Skeletal muscle cell (primary cell): Measurements from ENCODE around the gene ITGAE.

Source experiments
- DNase-seq: peaks from one replicate; pipeline ENCODE4 v3.0.0-alpha.2; 2010; ENCODE audit warnings: low read depth
- H3K4me3 ChIP-seq: 2 replicates; pipeline ENCODE4 v1.5.1; 2011; ENCODE audit warnings: low read depth, mild to moderate bottlenecking, control low read depth, low read length, moderate library complexity

The ITGAE gene

GRCh38 chr17:3826191-3826590 is 25.2 kb upstream of the ITGAE start:
- no peak for DNase-seq
- H3K4me3 ChIP-seq = no peak overlapping the region

- H3K4me3 ChIP-seq = no peak overlapping the region
- DNase-seq = no peak
Measured at GRCh38 chr17:3821101-3821500, 20.1 kb upstream of the ITGAE start.

GRCh38 chr17:3818786-3819185 is 17.8 kb upstream of the ITGAE start:
- no peak for DNase-seq

GRCh38 chr17:3817851-3818605 is 17.0 kb upstream of the ITGAE start:
- no peak for DNase-seq
- no peak overlapping the region for H3K4me3 ChIP-seq

More at GRCh38 chr17:3818786-3819185, 17.8 kb upstream of the ITGAE start:
- no peak overlapping the region for H3K4me3 ChIP-seq

- H3K4me3 ChIP-seq = no peak overlapping the region
- DNase-seq = no peak
Measured at GRCh38 chr17:3815925-3816324, 14.9 kb upstream of the ITGAE start.

- no peak overlapping the region for H3K4me3 ChIP-seq
- DNase-seq = no peak
Measured at GRCh38 chr17:3815122-3815521, 14.1 kb upstream of the ITGAE start.

GRCh38 chr17:3814361-3814760 is 13.4 kb upstream of the ITGAE start:
- H3K4me3 ChIP-seq = no peak overlapping the region
- DNase-seq = no peak

GRCh38 chr17:3813171-3813570 is 12.2 kb upstream of the ITGAE start:
- no peak for DNase-seq
- H3K4me3 ChIP-seq = no peak overlapping the region

- DNase-seq = no peak
- no peak overlapping the region for H3K4me3 ChIP-seq
Measured at GRCh38 chr17:3812771-3813170, 11.8 kb upstream of the ITGAE start.

- H3K4me3 ChIP-seq = no peak overlapping the region
- no peak for DNase-seq
Measured at GRCh38 chr17:3812284-3812683, 11.3 kb upstream of the ITGAE start.

- H3K4me3 ChIP-seq = no peak overlapping the region
- DNase-seq = no peak
Measured at GRCh38 chr17:3810019-3810418, 9.0 kb upstream of the ITGAE start.

GRCh38 chr17:3809135-3809534 is 8.1 kb upstream of the ITGAE start:
- H3K4me3 ChIP-seq = no peak overlapping the region
- DNase-seq = no peak

GRCh38 chr17:3808701-3809100 is 7.7 kb upstream of the ITGAE start:
- no peak for DNase-seq
- no peak overlapping the region for H3K4me3 ChIP-seq

- no peak for DNase-seq
- no peak overlapping the region for H3K4me3 ChIP-seq
Measured at GRCh38 chr17:3805581-3805980, 4.6 kb upstream of the ITGAE start.

GRCh38 chr17:3804503-3804931 is 3.5 kb upstream of the ITGAE start:
- DNase-seq = no peak
- H3K4me3 ChIP-seq = no peak overlapping the region

GRCh38 chr17:3803308-3803640 is 2.3 kb upstream of the ITGAE start:
- no peak for DNase-seq
- no peak overlapping the region for H3K4me3 ChIP-seq

- H3K4me3 ChIP-seq = no peak overlapping the region
- peak; percentile 52 for DNase-seq
Measured at GRCh38 chr17:3802461-3803307, 1.7 kb upstream of the ITGAE start.

- no peak for DNase-seq
- H3K4me3 ChIP-seq = no peak overlapping the region
Measured at GRCh38 chr17:3801792-3802191, 804 bp upstream of the ITGAE start.

GRCh38 chr17:3801347-3801746 is 359 bp upstream of the ITGAE start:
- H3K4me3 ChIP-seq = no peak overlapping the region
- no peak for DNase-seq

GRCh38 chr17:3799181-3799945 is 1.6 kb downstream of the ITGAE start:
- H3K4me3 ChIP-seq = no peak overlapping the region
- DNase-seq = no peak
